Ishikawa (cell line): Measurements from ENCODE around the gene STRN3.

Source experiments
- CEBPB ChIP-seq: IDR thresholded peaks from 2 replicates; pipeline ENCODE4 v1.6.1; 2012
- CREB1 ChIP-seq: IDR thresholded peaks from 2 replicates; pipeline ENCODE4 v1.6.1; 2012; ENCODE audit warnings: low read depth
- EGR1 ChIP-seq: IDR thresholded peaks from 2 replicates; pipeline ENCODE4 v1.6.1; 2012
- EP300 ChIP-seq: IDR thresholded peaks from 2 replicates; pipeline ENCODE4 v1.6.1; 2012; ENCODE audit warnings: borderline replicate concordance
- FOXM1 ChIP-seq: IDR thresholded peaks from 2 replicates; pipeline ENCODE4 v1.6.1; 2012; ENCODE audit warnings: low read depth, borderline replicate concordance
- NFIC ChIP-seq: IDR thresholded peaks from 2 replicates; pipeline ENCODE4 v1.6.1; 2012
- RAD21 ChIP-seq: IDR thresholded peaks from 2 replicates; pipeline ENCODE4 v1.6.1; 2012; ENCODE audit warnings: low read depth
- REST ChIP-seq: IDR thresholded peaks from 2 replicates; pipeline ENCODE4 v1.6.1; 2012; ENCODE audit warnings: low read depth, mild to moderate bottlenecking
- TAF1 ChIP-seq: IDR thresholded peaks from 2 replicates; pipeline ENCODE4 v1.6.1; 2012; ENCODE audit warnings: low read depth, mild to moderate bottlenecking
- TCF12 ChIP-seq: IDR thresholded peaks from 2 replicates; pipeline ENCODE4 v1.6.1; 2012; ENCODE audit warnings: low read depth
- TEAD4 ChIP-seq: IDR thresholded peaks from 2 replicates; pipeline ENCODE4 v1.6.1; 2012
- USF1 ChIP-seq: IDR thresholded peaks from 2 replicates; pipeline ENCODE4 v1.6.1; 2012
- YY1 ChIP-seq: IDR thresholded peaks from 2 replicates; pipeline ENCODE4 v1.6.1; 2012; ENCODE audit warnings: low read depth
- ZBTB7A ChIP-seq: IDR thresholded peaks from 2 replicates; pipeline ENCODE4 v1.6.1; 2012; ENCODE audit warnings: low read depth
- TF ChIP-seq, protein P1 (sequence below): IDR thresholded peaks from 2 replicates; pipeline ENCODE4 v1.6.1; 2012

The STRN3 gene

GRCh38 chr14:30864934-30865333, 161.2 kb downstream of the STRN3 start:
- TF ChIP-seq ZBTB7A (no peak), TCF12 (no peak), USF1 (no peak), NFIC (no peak), FOXM1 (no peak), RAD21 (no peak)

GRCh38 chr14:30861200-30861599, 165.0 kb downstream of the STRN3 start:
- TF ChIP-seq EGR1 (no peak), TCF12 (no peak)

GRCh38 chr14:30855345-30856037, 170.7 kb downstream of the STRN3 start:
- no peak for TF ChIP-seq TCF12
- TF ChIP-seq CEBPB = no peak
- TF ChIP-seq TEAD4 = no peak
- TF ChIP-seq FOXM1 = no peak
- TF ChIP-seq YY1 = no peak

DNA sequence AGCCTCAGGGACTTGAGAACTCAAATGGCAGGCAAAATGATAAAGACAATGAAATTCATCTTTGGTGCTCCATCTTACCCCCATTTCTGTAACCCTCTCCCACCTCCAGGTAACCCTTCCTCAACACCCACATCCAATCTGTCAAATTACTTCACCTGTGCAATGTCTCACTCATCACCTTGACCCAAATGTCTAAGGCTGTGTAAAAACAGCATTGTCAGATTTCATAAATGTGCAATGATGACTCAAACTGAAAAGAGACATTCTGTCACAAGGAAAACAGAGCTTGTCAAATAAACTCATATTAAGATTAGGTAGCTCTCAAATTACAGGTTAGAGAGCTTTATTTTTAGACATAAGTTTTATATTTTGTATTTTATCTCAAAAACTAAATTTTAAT, 171.7 kb downstream of the STRN3 start:
- TF ChIP-seq TAF1 = no peak
- TF ChIP-seq RAD21 = no peak
- no peak for TF ChIP-seq EGR1
- no peak for TF ChIP-seq TCF12
- no peak for TF ChIP-seq NFIC
- TF ChIP-seq ZBTB7A = no peak
- TF ChIP-seq FOXM1 = no peak
- TF ChIP-seq, protein P1, sequence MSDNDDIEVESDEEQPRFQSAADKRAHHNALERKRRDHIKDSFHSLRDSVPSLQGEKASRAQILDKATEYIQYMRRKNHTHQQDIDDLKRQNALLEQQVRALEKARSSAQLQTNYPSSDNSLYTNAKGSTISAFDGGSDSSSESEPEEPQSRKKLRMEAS = no peak
- TF ChIP-seq USF1 = no peak
- TF ChIP-seq CREB1 = no peak
- no peak for TF ChIP-seq CEBPB
- no peak for TF ChIP-seq TEAD4
- no peak for TF ChIP-seq EP300
- no peak for TF ChIP-seq REST
- TF ChIP-seq YY1 = no peak

GRCh38 chr14:30853946-30854345, 172.2 kb downstream of the STRN3 start:
- no peak for TF ChIP-seq TEAD4
- no peak for TF ChIP-seq TCF12
- TF ChIP-seq TAF1 = no peak
- no peak for TF ChIP-seq FOXM1
- TF ChIP-seq, protein P1 = no peak
- TF ChIP-seq NFIC = no peak
- TF ChIP-seq REST = no peak
- TF ChIP-seq YY1 = no peak
- TF ChIP-seq RAD21 = no peak
- TF ChIP-seq CEBPB = no peak
- no peak for TF ChIP-seq ZBTB7A
- no peak for TF ChIP-seq EP300
- TF ChIP-seq USF1 = no peak
- no peak for TF ChIP-seq CREB1
- TF ChIP-seq EGR1 = no peak

- no peak for TF ChIP-seq YY1
- TF ChIP-seq RAD21 = no peak
- TF ChIP-seq TAF1 = no peak
- no peak for TF ChIP-seq TEAD4
Measured at GRCh38 chr14:30849983-30850382, 176.2 kb downstream of the STRN3 start.
